Endothelial cell (in vitro differentiated cells): Measurements from ENCODE around the gene CARD10. TPM values are rescaled to one million over a fixed set of nuclear protein-coding genes. Genes with fewer than 3 reads are reported as not detected.

ENCODE experiments used
- DNase-seq: peaks from one replicate; pipeline ENCODE4 v3.0.0; 2021; ENCODE audit warnings: low spot score
- H3K27ac Mint-ChIP-seq: one replicate; pipeline ENCODE4 v1.8.0; 2021; ENCODE audit warnings: mixed read lengths, inconsistent platforms; ENCODE audit not compliant: unreplicated experiment
- H3K27me3 Mint-ChIP-seq: one replicate; pipeline ENCODE4 v1.8.0; 2021; ENCODE audit warnings: mild to moderate bottlenecking, moderate library complexity, mixed read lengths, inconsistent platforms; ENCODE audit not compliant: unreplicated experiment
- H3K36me3 Mint-ChIP-seq: one replicate; pipeline ENCODE4 v1.8.0; 2021; ENCODE audit warnings: mild to moderate bottlenecking, low read depth, mixed read lengths, inconsistent platforms; ENCODE audit not compliant: unreplicated experiment
- H3K4me1 Mint-ChIP-seq: one replicate; pipeline ENCODE4 v1.8.0; 2021; ENCODE audit warnings: mild to moderate bottlenecking, mixed read lengths, inconsistent platforms; ENCODE audit not compliant: unreplicated experiment
- H3K4me3 Mint-ChIP-seq: one replicate; pipeline ENCODE4 v1.8.0; 2021; ENCODE audit warnings: mild to moderate bottlenecking, mixed read lengths, inconsistent platforms; ENCODE audit not compliant: unreplicated experiment
- H3K9me3 Mint-ChIP-seq: one replicate; pipeline ENCODE4 v1.8.0; 2021; ENCODE audit warnings: mixed read lengths, inconsistent platforms; ENCODE audit not compliant: unreplicated experiment
- CTCF ChIP-seq: fragments of 200-600 bp; sonication (generic); IDR thresholded peaks from one replicate; pipeline ENCODE4 v1.5.0; 2021; ENCODE audit warnings: antibody characterized with exemption; ENCODE audit not compliant: unreplicated experiment
- total RNA-seq: library from RNA; stranded (reverse); fragmentation: NEBNext Ultra II Directional; extraction: Animal tissue kit (Norgen Biotek cat#: 25700); gene quantifications from one replicate; pipeline ENCODE4 v1.2.1, GENCODE V29; 2021; ENCODE audit not compliant: unreplicated experiment

Gene CARD10
- total RNA-seq, 1 donor from 2014 or later: 26.0 TPM

GRCh38 chr22:37459206-37459605 lies 60.0 kb downstream of the CARD10 start:
- no peak for DNase-seq
- TF ChIP-seq CTCF: no peak
- Mint-ChIP-seq H3K4me1 (peaks cover 3% of the 10 kb centered on the region), H3K4me3 (no peak overlapping the region), H3K36me3 (no peaks in the 10 kb centered on the region), H3K27me3 (peaks cover 2% of the 10 kb centered on the region), H3K27ac (no peak overlapping the region), H3K9me3 (no peaks in the 10 kb centered on the region)

DNA sequence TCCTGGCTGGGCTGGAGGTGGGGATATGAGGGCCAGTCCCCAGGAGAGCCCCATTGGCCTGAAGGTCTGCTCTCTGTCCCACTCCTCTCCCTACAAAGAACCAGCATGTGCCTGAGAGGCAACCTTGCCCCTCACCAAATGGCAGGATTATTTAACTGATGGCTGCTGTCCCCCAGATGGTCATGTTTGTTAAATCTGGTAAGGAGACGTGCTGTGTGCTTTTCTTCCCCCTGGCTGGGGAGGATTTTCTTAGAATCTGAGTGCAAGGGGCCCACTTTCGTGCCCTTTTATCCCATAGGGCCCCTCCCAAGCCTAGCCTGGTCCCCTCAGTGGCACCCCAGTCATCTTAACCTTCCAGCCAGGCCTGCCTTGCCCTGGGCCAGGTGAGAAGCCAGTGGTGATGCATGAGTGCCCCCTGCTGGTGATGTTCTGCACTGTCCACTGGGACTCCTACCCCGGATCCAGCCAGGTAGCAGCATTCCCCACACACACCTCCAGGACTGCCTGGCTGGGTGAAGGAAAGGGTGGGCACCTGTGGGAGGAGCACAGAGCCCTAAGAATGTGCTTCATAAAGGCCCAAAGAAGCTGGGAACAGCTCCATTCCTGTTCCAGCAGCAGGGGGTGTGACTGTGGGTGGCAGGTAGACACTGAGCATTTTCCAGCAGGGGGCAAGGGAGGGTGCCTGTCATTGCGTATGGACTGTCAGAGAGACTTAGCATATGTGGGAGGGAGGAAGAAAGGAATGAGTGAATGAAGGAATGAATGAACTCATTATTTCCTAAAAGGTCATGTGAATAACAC lies 61.9 kb downstream of the CARD10 start:
- TF ChIP-seq CTCF: peak; percentile 98
- no peak overlapping the region for H3K4me3 Mint-ChIP-seq

GRCh38 chr22:37456346-37456745 lies 62.9 kb downstream of the CARD10 start:
- peaks cover under 1% of the 10 kb centered on the region for H3K27me3 Mint-ChIP-seq
- no peaks in the 10 kb centered on the region for H3K9me3 Mint-ChIP-seq

More for the DNA sequence above, 61.9 kb downstream of the CARD10 start:
- Mint-ChIP-seq H3K9me3 (no peaks in the 10 kb centered on the region), H3K4me1 (no peaks in the 10 kb centered on the region), H3K27me3 (peaks cover 2% of the 10 kb centered on the region), H3K27ac (no peak overlapping the region), H3K36me3 (no peaks in the 10 kb centered on the region)
- peak; percentile 86 for DNase-seq

GRCh38 chr22:37455896-37456295 lies 63.3 kb downstream of the CARD10 start:
- TF ChIP-seq CTCF: no peak
- Mint-ChIP-seq H3K27ac (no peak overlapping the region), H3K4me1 (no peaks in the 10 kb centered on the region), H3K4me3 (no peak overlapping the region), H3K36me3 (no peaks in the 10 kb centered on the region), H3K9me3 (no peaks in the 10 kb centered on the region), H3K27me3 (no peaks in the 10 kb centered on the region)
- no peak for DNase-seq

More at GRCh38 chr22:37456346-37456745, 62.9 kb downstream of the CARD10 start:
- H3K36me3 Mint-ChIP-seq: no peaks in the 10 kb centered on the region
- no peaks in the 10 kb centered on the region for H3K4me1 Mint-ChIP-seq
- H3K27ac Mint-ChIP-seq: no peak overlapping the region
- H3K4me3 Mint-ChIP-seq: no peak overlapping the region
- no peak for DNase-seq
- TF ChIP-seq CTCF: no peak
